Left lung (tissue), 10 donors: Measurements from ENCODE around the gene SKP2. TPM values are rescaled to one million over a fixed set of nuclear protein-coding genes. Genes with fewer than 3 reads are reported as not detected.

Experiments used
- ATAC-seq: fragments of 200-7000 bp; cut with Tn5 transposase; one replicate; pipeline ENCODE4 v1.9.1; 2020; ENCODE audit warnings: moderate library complexity
- DNase-seq, 4 donors: peaks; one replicate each; pipeline ENCODE4 v3.0.0-alpha.2; 2013 to 2020
- H3K27ac ChIP-seq, 2 donors: fragments of 200-600 bp; sonication (generic) in 1 of 2; one replicate each; pipeline versions ENCODE4 v1.5.0 to v1.8.0; 2020 to 2021
- H3K27me3 ChIP-seq, 2 donors: fragments of 200-600 bp; sonication (generic) in 1 of 2; one replicate each; pipeline versions ENCODE4 v1.5.0 to v1.8.0; 2020 to 2021
- H3K36me3 ChIP-seq, 2 donors: fragments of 200-600 bp; sonication (generic) in 1 of 2; one replicate each; pipeline versions ENCODE4 v1.5.0 to v1.8.0; 2020 to 2021
- H3K4me1 ChIP-seq, 2 donors: fragments of 200-600 bp; one replicate each; pipeline ENCODE4 v1.8.0; 2021
- H3K4me3 ChIP-seq, 2 donors: fragments of 200-600 bp; sonication (generic) in 1 of 2; one replicate each; pipeline versions ENCODE4 v1.5.0 to v1.8.0; 2020 to 2021; ENCODE audit warnings: mild to moderate bottlenecking in 1 of 2
- H3K9me3 ChIP-seq, 2 donors: fragments of 200-600 bp; sonication (generic) in 1 of 2; one replicate each; pipeline versions ENCODE4 v1.5.0 to v1.8.0; 2020 to 2021
- intact Hi-C, 2 donors: fragments of 100-400 bp; cut with DNase I; formaldehyde crosslinking; loops; one replicate each; pipeline versions ENCODE4 v1.11.2 to v1.14.2; 2022
- polyA plus RNA-seq, 6 donors: library from polyadenylated mRNA; unstranded; fragments of 120-200 nt; gene quantifications; one replicate each; pipeline ENCODE4 v1.2.1, GENCODE V29; 2013; ENCODE audit not compliant: insufficient read length in 6 of 6
- total RNA-seq, 2 donors: library from RNA; stranded (reverse); fragmentation: NEBNext Ultra II Directional; extraction: Animal tissue kit (Norgen Biotek cat#: 25700); gene quantifications; one replicate each; pipeline ENCODE4 v1.2.1, GENCODE V29; 2021
- TF ChIP-seq, protein P1 (sequence below), 2 donors: fragments of 200-600 bp; sonication (generic) in 1 of 2; IDR thresholded peaks; one replicate each; pipeline versions ENCODE4 v1.5.0 to v1.8.0; 2021; ENCODE audit warnings: antibody characterized with exemption in 2 of 2
- donor health status: DM: no; HTN: yes; CAD: no.
- donor health status: DM: no; HTN: no; CAD: no.

Gene SKP2
- total and polyA plus RNA-seq, 8 donors = 18.4 to 56.4 (median 48.7) TPM

DNA sequence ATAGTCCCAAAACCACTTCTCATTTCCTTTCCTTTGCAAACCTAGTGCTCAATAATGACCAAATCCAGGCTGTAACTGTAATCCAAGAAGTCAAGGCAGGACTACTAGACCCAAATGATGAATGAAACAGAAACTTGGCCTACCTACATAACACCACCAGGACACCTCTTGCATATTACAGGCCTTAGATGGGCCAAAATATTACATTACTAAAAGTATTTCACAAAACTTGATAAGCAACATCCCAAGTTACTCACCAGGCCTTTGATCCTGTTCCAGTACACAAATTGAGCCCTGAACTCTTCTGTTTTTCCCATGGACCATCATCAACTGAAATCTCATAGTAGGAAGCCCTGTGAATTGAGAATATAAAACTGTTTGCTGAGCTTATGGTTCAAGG lies 55.0 kb downstream of the SKP2 start:
- H3K4me1 ChIP-seq = peaks cover 0 to 5% of the 10 kb centered on the region in 2 donors
- peaks cover 0 to 44% of the 10 kb centered on the region in 2 donors for H3K36me3 ChIP-seq
- ATAC-seq (no peak), DNase-seq (no peak)
- intact Hi-C loops = no loop called here
- no peaks in the 10 kb centered on the region for H3K9me3 ChIP-seq
- H3K27ac ChIP-seq = no peak overlapping the region
- H3K27me3 ChIP-seq = no peaks in the 10 kb centered on the region
- TF ChIP-seq, protein P1, sequence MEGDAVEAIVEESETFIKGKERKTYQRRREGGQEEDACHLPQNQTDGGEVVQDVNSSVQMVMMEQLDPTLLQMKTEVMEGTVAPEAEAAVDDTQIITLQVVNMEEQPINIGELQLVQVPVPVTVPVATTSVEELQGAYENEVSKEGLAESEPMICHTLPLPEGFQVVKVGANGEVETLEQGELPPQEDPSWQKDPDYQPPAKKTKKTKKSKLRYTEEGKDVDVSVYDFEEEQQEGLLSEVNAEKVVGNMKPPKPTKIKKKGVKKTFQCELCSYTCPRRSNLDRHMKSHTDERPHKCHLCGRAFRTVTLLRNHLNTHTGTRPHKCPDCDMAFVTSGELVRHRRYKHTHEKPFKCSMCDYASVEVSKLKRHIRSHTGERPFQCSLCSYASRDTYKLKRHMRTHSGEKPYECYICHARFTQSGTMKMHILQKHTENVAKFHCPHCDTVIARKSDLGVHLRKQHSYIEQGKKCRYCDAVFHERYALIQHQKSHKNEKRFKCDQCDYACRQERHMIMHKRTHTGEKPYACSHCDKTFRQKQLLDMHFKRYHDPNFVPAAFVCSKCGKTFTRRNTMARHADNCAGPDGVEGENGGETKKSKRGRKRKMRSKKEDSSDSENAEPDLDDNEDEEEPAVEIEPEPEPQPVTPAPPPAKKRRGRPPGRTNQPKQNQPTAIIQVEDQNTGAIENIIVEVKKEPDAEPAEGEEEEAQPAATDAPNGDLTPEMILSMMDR (IDR thresholded peaks at IDR 0.05) = no peak
- no peak overlapping the region for H3K4me3 ChIP-seq

DNA sequence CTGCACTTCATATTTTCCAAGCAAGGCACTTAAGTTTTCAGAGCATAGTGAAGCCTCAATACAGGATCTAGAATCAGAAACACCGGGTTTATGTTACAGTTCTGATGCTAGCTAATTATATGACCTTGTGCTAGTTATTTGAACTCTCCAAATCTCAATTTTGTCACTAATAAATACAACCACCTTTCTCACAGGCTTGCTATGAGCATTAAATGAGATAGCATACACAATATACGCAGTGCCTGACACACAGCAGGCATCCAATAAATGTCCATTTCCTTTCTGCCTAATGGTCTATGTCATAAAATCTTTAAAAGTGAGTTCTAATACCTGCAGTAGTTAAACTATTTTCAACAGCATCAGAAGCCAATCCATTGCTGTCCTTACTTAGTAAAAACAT lies 56.9 kb downstream of the SKP2 start:
- Histone ChIP-seq H3K9me3 (no peaks in the 10 kb centered on the region), H3K4me1 (no peaks in the 10 kb centered on the region), H3K4me3 (no peak overlapping the region), H3K27me3 (no peaks in the 10 kb centered on the region), H3K36me3 (peaks cover 0 to 41% of the 10 kb centered on the region in 2 donors), H3K27ac (no peak overlapping the region)
- TF ChIP-seq, protein P1 (IDR thresholded peaks at IDR 0.05) = no peak
- no peak for ATAC-seq
- no peak for DNase-seq
- intact Hi-C loops = no loop called here

DNA sequence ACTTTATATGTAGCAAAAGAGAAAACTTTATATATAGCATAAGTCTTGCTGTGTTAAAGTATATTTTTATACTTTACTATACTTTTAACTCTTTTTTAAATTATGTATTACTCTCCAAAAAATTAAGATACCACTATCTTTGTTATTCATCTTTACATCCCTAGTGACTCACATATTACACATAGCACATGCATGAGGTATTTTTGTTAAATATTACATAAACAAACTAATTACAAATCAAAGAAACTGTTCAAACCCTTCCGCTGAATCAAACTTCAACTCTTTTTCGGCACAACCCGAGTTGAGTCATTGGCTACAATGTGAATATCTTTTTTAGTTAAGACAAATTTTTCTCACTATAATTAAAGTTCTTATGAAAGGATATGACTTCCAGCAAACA lies 57.8 kb downstream of the SKP2 start:
- intact Hi-C loops = no loop called here
- H3K9me3 ChIP-seq = no peaks in the 10 kb centered on the region
- DNase-seq (no peak), ATAC-seq (no peak)
- no peak overlapping the region for H3K4me3 ChIP-seq
- H3K27ac ChIP-seq = no peak overlapping the region
- no peaks in the 10 kb centered on the region for H3K4me1 ChIP-seq
- TF ChIP-seq, protein P1 (IDR thresholded peaks at IDR 0.05) = no peak
- H3K27me3 ChIP-seq = no peaks in the 10 kb centered on the region
- H3K36me3 ChIP-seq = peaks cover 0 to 47% of the 10 kb centered on the region in 2 donors

DNA sequence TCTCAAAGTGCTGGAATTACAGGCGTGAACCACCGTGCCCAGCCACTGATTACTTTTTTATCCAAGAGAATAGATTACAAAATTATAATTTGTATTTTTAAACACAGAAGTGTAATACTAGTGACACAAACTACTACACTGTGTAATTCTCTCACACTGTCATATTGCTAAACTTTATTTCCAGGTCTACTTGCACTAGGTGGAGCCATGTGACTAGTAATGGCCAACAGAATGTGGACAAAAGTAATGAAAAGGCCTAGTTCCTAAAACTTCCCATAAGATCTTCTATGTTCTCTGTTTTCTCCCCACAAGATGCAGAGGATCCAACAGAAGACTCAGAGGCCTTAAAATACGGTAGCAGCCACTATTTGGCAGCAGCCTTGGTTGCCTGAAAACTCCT lies 62.5 kb downstream of the SKP2 start:
- Histone ChIP-seq H3K4me3 (no peak overlapping the region), H3K36me3 (peaks cover 0 to 55% of the 10 kb centered on the region in 2 donors)
- DNase-seq = no peak

DNA sequence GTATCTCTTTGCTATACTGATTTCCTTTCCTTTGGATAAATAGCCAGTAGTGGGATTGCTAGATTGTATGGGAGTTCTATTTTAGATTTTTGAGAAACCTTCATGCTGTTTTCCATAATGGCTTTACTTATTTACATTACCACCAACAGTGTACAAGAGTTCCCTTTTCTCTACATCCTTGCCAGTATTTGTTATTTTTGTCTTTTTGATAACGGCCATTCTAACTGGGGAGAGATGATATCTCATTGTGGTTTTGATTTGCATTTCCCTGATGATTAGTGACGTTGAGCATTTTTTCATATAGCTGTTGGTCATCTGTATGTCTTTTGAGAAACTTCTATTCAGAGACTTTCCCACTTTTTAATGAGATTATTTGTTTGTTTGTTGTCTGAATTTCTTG lies 64.0 kb downstream of the SKP2 start:
- no peaks in the 10 kb centered on the region for H3K27me3 ChIP-seq
- ATAC-seq (no peak), DNase-seq (no peak)
- intact Hi-C loops = no loop called here
- no peaks in the 10 kb centered on the region for H3K9me3 ChIP-seq
- peaks cover 3 to 56% of the 10 kb centered on the region in 2 donors for H3K36me3 ChIP-seq
- no peak overlapping the region for H3K27ac ChIP-seq
- H3K4me1 ChIP-seq = no peaks in the 10 kb centered on the region
- H3K4me3 ChIP-seq = no peak overlapping the region
- TF ChIP-seq, protein P1 (IDR thresholded peaks at IDR 0.05) = no peak

More for the DNA sequence above, 62.5 kb downstream of the SKP2 start:
- H3K4me1 ChIP-seq = no peaks in the 10 kb centered on the region
- H3K27me3 ChIP-seq = no peaks in the 10 kb centered on the region
- peak; percentile 30 for ATAC-seq
- H3K9me3 ChIP-seq = no peaks in the 10 kb centered on the region
- TF ChIP-seq, protein P1 (IDR thresholded peaks at IDR 0.05) = no peak
- no peak overlapping the region for H3K27ac ChIP-seq
- intact Hi-C loops = no loop called here
